HL-60 (cell line): Measurements from ENCODE around the gene LBX1.

Experiments
- DNase-seq, 2 experiments: peaks; one replicate each; pipeline ENCODE4 v3.0.0-alpha.2; 2010 to 2020; ENCODE audit warnings: low read depth in 1 of 2, low spot score in 1 of 2
- H3K27ac ChIP-seq: fragments of 250-450 bp; sonication (Bioruptor Pico); replicated peaks from 2 replicates; pipeline ENCODE4 v1.5.1; 2020; ENCODE audit warnings: mild to moderate bottlenecking, moderate library complexity
- H3K27me3 ChIP-seq: fragments of 250-450 bp; sonication (Bioruptor Pico); 2 replicates; pipeline ENCODE4 v1.5.1; 2021; ENCODE audit warnings: mild to moderate bottlenecking, moderate library complexity; ENCODE audit not compliant: insufficient read depth, poor library complexity, severe bottlenecking
- H3K4me3 ChIP-seq: replicated peaks from 2 replicates; pipeline ENCODE4 v1.5.1; 2011; ENCODE audit warnings: mild to moderate bottlenecking, control low read depth, low read length; ENCODE audit not compliant: insufficient read depth
- GABPA ChIP-seq: IDR thresholded peaks from 2 replicates; pipeline ENCODE4 v1.6.1; 2012; ENCODE audit warnings: low read depth
- POLR2AphosphoS5 ChIP-seq: IDR thresholded peaks from 2 replicates; pipeline ENCODE4 v1.6.1; 2012; ENCODE audit warnings: low read depth
- SPI1 ChIP-seq: IDR thresholded peaks from 2 replicates; pipeline ENCODE4 v1.6.1; 2012; ENCODE audit warnings: low read depth, mild to moderate bottlenecking, borderline replicate concordance
- TF ChIP-seq, protein P1 (sequence below): IDR thresholded peaks from 2 replicates; pipeline ENCODE4 v1.6.1; 2012; ENCODE audit warnings: low read depth; ENCODE audit not compliant: insufficient replicate concordance
- TF ChIP-seq, protein P2 (sequence below): IDR thresholded peaks from one replicate; pipeline ENCODE4 v1.5.1; 2011; ENCODE audit warnings: low read length, control low read depth, inconsistent platforms; ENCODE audit not compliant: insufficient read depth

LBX1 gene

DNA sequence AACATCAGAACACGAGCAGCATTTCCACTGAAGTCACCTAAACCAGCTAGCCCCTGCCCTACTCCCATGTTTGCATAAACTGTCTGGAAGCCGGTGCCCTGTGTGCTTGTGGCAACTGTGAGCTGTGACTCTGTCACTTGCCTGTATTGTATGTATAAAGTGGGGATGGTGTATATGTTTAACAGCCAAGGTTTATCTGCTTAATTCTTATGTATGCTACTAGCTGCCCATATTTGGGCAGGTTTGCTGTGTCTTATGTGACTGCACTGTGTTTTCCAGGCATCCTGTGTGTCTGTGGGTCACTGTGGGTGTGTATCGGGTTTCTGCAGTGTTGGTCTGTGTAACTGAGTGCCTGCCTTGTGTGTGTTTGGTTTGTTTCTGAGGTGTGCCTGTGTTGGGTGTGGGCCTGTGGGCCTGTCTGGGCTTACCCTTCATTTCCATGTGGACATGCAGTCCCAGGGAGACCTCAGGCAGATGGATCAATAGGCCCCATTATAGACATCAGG lies 9.3 kb downstream of the LBX1 start:
- H3K27ac ChIP-seq: no peak overlapping the region
- TF ChIP-seq POLR2AphosphoS5: no peak
- TF ChIP-seq GABPA: no peak
- TF ChIP-seq, protein P1, sequence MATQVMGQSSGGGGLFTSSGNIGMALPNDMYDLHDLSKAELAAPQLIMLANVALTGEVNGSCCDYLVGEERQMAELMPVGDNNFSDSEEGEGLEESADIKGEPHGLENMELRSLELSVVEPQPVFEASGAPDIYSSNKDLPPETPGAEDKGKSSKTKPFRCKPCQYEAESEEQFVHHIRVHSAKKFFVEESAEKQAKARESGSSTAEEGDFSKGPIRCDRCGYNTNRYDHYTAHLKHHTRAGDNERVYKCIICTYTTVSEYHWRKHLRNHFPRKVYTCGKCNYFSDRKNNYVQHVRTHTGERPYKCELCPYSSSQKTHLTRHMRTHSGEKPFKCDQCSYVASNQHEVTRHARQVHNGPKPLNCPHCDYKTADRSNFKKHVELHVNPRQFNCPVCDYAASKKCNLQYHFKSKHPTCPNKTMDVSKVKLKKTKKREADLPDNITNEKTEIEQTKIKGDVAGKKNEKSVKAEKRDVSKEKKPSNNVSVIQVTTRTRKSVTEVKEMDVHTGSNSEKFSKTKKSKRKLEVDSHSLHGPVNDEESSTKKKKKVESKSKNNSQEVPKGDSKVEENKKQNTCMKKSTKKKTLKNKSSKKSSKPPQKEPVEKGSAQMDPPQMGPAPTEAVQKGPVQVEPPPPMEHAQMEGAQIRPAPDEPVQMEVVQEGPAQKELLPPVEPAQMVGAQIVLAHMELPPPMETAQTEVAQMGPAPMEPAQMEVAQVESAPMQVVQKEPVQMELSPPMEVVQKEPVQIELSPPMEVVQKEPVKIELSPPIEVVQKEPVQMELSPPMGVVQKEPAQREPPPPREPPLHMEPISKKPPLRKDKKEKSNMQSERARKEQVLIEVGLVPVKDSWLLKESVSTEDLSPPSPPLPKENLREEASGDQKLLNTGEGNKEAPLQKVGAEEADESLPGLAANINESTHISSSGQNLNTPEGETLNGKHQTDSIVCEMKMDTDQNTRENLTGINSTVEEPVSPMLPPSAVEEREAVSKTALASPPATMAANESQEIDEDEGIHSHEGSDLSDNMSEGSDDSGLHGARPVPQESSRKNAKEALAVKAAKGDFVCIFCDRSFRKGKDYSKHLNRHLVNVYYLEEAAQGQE: no peak
- no peak for DNase-seq
- H3K27me3 ChIP-seq: peaks cover 92% of the 10 kb centered on the region
- no peak overlapping the region for H3K4me3 ChIP-seq

DNA sequence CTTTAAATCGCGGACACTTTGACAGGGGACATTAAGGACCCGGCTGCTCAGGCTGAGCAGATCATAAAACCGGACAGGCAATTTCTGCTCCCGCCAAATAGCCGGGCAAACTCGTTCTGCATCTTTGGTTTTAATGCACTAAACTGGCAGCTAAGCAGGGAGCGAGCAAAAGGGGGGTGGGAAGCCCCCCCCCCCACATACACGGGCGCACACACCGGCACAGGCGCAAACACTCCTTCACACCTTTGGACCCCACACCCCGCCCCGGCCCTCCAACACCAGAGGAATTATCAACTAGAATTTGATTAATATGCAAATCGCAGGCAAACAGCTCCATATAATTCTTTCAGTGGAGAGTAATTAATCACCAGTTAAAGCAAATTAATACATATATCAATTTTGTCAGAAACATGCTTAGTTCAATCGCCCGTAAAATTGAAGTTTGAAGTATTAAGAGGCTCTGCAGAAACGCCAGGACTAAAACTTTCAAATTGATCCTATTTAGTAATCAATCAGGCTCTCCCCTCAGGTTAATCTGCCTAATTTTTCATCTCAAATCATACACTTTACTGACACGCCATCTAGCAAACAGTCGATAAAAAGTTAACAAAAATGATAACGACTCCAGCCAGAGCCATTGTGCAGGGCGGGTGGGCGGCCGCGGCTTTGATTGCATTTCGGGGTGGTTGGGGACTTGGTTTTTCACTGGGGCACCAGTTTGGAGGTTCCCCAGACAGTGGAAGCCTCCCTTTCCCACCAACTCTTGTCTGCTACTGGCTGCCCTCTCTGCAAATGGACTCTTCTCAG lies 9.9 kb downstream of the LBX1 start:
- no peak for DNase-seq
- H3K4me3 ChIP-seq: no peak overlapping the region
- no peak for TF ChIP-seq POLR2AphosphoS5
- TF ChIP-seq, protein P1: no peak
- no peak for TF ChIP-seq GABPA
- peaks cover 96% of the 10 kb centered on the region for H3K27me3 ChIP-seq
- no peak overlapping the region for H3K27ac ChIP-seq

DNA sequence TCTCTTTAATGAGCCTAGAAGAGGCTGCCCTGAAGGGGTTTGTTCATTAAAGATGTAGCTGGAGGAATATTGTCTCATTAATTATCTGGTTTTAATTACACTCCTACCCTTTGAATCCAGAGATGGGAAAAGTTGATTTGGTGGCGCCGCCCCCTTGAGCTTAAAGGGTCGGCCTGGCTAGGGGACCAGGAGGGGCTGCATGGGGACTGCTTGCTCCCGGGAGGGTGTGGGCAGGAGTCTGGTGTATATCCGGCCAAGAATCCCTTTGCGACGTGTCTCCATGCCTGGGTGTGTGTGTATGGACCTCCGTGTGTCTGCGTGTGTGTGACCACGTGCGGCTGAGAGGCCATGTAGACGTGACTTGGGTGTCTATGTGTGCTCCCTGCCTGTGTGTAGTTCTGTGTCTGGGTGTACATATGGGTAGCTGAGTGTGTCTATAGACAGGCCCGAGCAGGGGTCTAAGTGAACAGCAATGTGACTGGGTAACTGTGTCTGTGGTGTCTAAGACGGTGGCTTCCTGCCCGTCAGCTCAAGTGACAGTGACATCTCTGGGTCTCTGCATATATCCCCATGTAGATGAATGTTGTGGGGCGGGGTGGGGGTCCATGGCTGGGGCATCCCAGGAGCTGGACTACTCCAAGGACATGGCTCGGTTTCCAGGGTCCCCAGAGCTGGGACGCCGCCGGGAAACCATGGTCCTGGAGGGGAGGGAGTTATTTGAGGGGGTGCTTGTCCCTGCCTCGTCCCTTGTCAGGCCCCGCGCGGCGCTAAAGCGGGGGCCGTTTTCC lies 10.7 kb downstream of the LBX1 start:
- Histone ChIP-seq H3K27ac (no peak overlapping the region), H3K4me3 (no peak overlapping the region), H3K27me3 (peaks cover 94% of the 10 kb centered on the region)
- TF ChIP-seq, protein P2, sequence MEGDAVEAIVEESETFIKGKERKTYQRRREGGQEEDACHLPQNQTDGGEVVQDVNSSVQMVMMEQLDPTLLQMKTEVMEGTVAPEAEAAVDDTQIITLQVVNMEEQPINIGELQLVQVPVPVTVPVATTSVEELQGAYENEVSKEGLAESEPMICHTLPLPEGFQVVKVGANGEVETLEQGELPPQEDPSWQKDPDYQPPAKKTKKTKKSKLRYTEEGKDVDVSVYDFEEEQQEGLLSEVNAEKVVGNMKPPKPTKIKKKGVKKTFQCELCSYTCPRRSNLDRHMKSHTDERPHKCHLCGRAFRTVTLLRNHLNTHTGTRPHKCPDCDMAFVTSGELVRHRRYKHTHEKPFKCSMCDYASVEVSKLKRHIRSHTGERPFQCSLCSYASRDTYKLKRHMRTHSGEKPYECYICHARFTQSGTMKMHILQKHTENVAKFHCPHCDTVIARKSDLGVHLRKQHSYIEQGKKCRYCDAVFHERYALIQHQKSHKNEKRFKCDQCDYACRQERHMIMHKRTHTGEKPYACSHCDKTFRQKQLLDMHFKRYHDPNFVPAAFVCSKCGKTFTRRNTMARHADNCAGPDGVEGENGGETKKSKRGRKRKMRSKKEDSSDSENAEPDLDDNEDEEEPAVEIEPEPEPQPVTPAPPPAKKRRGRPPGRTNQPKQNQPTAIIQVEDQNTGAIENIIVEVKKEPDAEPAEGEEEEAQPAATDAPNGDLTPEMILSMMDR: no peak
- TF ChIP-seq GABPA (no peak), POLR2AphosphoS5 (no peak), SPI1 (no peak)
- TF ChIP-seq, protein P1: no peak
- DNase-seq: no peak
